ENCODE results near the gene TMEM9. TPM values are rescaled to one million over a fixed set of nuclear protein-coding genes. Genes with fewer than 3 reads are reported as not detected.

The TMEM9 gene
- polyA plus RNA-seq, 10 donors: 40.6 to 78.4 (median 58.4) TPM

DNA sequence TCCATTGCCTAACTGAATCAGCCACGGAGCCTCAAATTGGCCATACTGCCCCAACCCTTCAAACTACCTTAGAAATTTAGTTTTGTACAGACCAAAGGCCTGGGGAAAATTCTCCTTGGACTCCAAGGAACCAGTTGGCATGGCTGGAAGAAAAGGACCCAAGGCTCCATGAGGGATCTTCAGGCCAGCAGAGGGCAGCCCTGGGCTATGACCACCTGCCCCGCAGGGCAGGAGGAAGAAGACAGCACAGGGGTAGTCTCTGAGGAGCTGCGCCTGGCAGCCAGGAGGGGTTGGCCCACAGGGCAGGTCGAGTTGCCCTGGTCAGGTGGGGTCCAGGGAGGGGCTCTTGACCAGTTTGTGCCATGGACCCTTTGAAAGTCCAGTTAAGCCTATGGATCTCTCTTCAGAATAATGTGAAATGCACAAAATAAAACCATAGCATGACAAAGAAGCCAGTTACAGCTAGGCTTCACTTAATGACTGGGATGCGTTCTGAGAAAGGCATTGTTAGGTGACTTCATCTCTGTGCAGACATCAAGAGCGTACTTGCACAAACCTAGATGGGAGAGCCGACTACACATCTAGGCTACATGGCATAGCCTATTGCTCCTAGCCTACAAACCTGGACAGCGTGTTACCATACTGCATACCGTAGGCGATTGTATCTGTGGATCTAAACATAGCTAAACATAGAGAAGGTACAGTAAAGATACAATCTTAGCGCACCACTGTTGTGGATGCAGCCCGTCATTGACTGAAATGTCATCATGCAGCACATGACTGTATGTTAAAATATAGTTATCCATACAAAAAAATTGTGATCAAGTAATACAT lies 68.2 kb downstream of the TMEM9 start:
- DNase-seq: peak in 1 of 3 donors; percentile 30

Other genes starting within 250 kb of the TMEM9 start
- gene KIF21B, start 130.8 kb downstream of the TMEM9 start, polyA plus RNA-seq (ENCODE audit: insufficient read length in 10 of 10): 1 to 10 TPM in 5 of 10 donors, under 1 TPM in 5; 0.57 to 2.4 (median 1.0) TPM
- gene CACNA1S, start 42.0 kb downstream of the TMEM9 start, polyA plus RNA-seq (ENCODE audit: insufficient read length in 10 of 10): 10 to 100 TPM; 21.3 to 56.2 (median 40.1) TPM
- gene ASCL5, start 27.3 kb downstream of the TMEM9 start, polyA plus RNA-seq (ENCODE audit: insufficient read length in 10 of 10): under 1 TPM; 0.10 to 0.45 (median 0.19) TPM
- 1 to 10 TPM; 1.6 to 8.0 (median 2.9) TPM for gene IGFN1, start 36.4 kb upstream of the TMEM9 start, polyA plus RNA-seq (ENCODE audit: insufficient read length in 10 of 10)
- 10 to 100 TPM in 2 of 10 donors, 1 to 10 TPM in 8; 1.4 to 49.6 (median 4.0) TPM for gene PKP1, start 129.0 kb upstream of the TMEM9 start, polyA plus RNA-seq (ENCODE audit: insufficient read length in 10 of 10)
- gene TNNT2, start 223.2 kb upstream of the TMEM9 start, polyA plus RNA-seq (ENCODE audit: insufficient read length in 10 of 10): 1,000 to 10,000 TPM in 1 of 10 donors, 100 to 1,000 TPM in 9; 594 to 1,015 (median 855) TPM
- gene LAD1, start 244.8 kb upstream of the TMEM9 start, polyA plus RNA-seq (ENCODE audit: insufficient read length in 10 of 10): 10 to 100 TPM; 10.1 to 23.3 (median 11.4) TPM

Data from muscle of back (tissue), 11 donors.